OCI-LY1 (cell line): ENCODE measurements around the gene PXK.
A peak's percentile ranks its signal among the peaks of the same experiment; 100 is the strongest.

Experiments used
- H2AFZ ChIP-seq: fragments of 200-600 bp; sonication (generic), shearing (Covaris generic); 2 replicates; pipeline ENCODE4 v1.6.0; 2014; ENCODE audit warnings: antibody characterized with exemption, mild to moderate bottlenecking, low read length
- H3F3A ChIP-seq: fragments of 200-600 bp; sonication (generic), shearing (Covaris generic); 2 replicates; pipeline ENCODE4 v1.6.0; 2014; ENCODE audit warnings: mild to moderate bottlenecking, antibody characterized with exemption, low read length, moderate library complexity; ENCODE audit not compliant: insufficient read depth
- H3K27ac ChIP-seq: fragments of 200-600 bp; sonication (generic); 2 replicates; pipeline ENCODE4 v1.5.1; 2014; ENCODE audit warnings: low read length, mixed run types, mild to moderate bottlenecking, low read depth; ENCODE audit not compliant: poor library complexity, severe bottlenecking
- H3K27me3 ChIP-seq: fragments of 200-600 bp; sonication (generic); 2 replicates; pipeline ENCODE4 v1.6.0; 2014; ENCODE audit warnings: antibody characterized with exemption, mild to moderate bottlenecking, low read length, moderate library complexity; ENCODE audit not compliant: insufficient read depth
- H3K36me3 ChIP-seq: fragments of 200-600 bp; sonication (generic); 2 replicates; pipeline ENCODE4 v1.6.1; 2014; ENCODE audit warnings: mild to moderate bottlenecking, antibody characterized with exemption, low read length, moderate library complexity, mixed read lengths; ENCODE audit not compliant: insufficient read depth
- H3K4me1 ChIP-seq: fragments of 200-600 bp; sonication (generic); 2 replicates; pipeline ENCODE4 v1.5.1; 2014; ENCODE audit warnings: mild to moderate bottlenecking, low read length, moderate library complexity; ENCODE audit not compliant: insufficient read depth, severe bottlenecking
- H3K4me2 ChIP-seq: fragments of 200-600 bp; sonication (generic), shearing (Covaris generic); 2 replicates; pipeline ENCODE4 v1.6.1; 2014; ENCODE audit warnings: low read length
- H3K4me3 ChIP-seq: fragments of 200-600 bp; sonication (generic); 2 replicates; pipeline ENCODE4 v1.5.1; 2014; ENCODE audit warnings: low read length, low read depth, mild to moderate bottlenecking, mixed read lengths; ENCODE audit not compliant: poor library complexity, severe bottlenecking
- H3K79me2 ChIP-seq: fragments of 200-600 bp; shearing (Covaris generic); 2 replicates; pipeline ENCODE4 v1.6.1; 2016; ENCODE audit warnings: mixed run types, low read length, mixed read lengths; ENCODE audit not compliant: insufficient read depth
- H3K9ac ChIP-seq: fragments of 200-600 bp; sonication (generic), shearing (Covaris generic); 2 replicates; pipeline ENCODE4 v1.6.1; 2014; ENCODE audit warnings: mild to moderate bottlenecking, low read length, mixed read lengths
- H3K9me2 ChIP-seq: fragments of 200-600 bp; sonication (generic), shearing (Covaris generic); 2 replicates; pipeline ENCODE4 v1.6.1; 2014; ENCODE audit warnings: low read depth, mild to moderate bottlenecking, low read length, mixed read lengths
- H3K9me3 ChIP-seq: fragments of 200-600 bp; shearing (Covaris generic); 2 replicates; pipeline ENCODE4 v1.6.1; 2014; ENCODE audit warnings: low read length, mixed read lengths
- H4K20me1 ChIP-seq: fragments of 200-600 bp; sonication (generic), shearing (Covaris generic); 2 replicates; pipeline ENCODE4 v1.6.0; 2016; ENCODE audit warnings: mild to moderate bottlenecking, low read length; ENCODE audit not compliant: insufficient read depth
- EZH2 ChIP-seq: fragments of 200-600 bp; sonication (generic), shearing (Covaris generic); IDR thresholded peaks from 2 replicates; pipeline ENCODE4 v1.8.0; 2017; ENCODE audit warnings: borderline replicate concordance, mixed run types, mild to moderate bottlenecking, antibody characterized with exemption, low read length, moderate library complexity, mixed read lengths
- TF ChIP-seq, protein P1 (sequence below): fragments of 200-600 bp; sonication (generic), shearing (Covaris generic); IDR thresholded peaks from 2 replicates; pipeline ENCODE4 v1.5.1; 2017; ENCODE audit warnings: mild to moderate bottlenecking, antibody characterized with exemption, low read length, moderate library complexity, mixed read lengths

The PXK gene

DNA sequence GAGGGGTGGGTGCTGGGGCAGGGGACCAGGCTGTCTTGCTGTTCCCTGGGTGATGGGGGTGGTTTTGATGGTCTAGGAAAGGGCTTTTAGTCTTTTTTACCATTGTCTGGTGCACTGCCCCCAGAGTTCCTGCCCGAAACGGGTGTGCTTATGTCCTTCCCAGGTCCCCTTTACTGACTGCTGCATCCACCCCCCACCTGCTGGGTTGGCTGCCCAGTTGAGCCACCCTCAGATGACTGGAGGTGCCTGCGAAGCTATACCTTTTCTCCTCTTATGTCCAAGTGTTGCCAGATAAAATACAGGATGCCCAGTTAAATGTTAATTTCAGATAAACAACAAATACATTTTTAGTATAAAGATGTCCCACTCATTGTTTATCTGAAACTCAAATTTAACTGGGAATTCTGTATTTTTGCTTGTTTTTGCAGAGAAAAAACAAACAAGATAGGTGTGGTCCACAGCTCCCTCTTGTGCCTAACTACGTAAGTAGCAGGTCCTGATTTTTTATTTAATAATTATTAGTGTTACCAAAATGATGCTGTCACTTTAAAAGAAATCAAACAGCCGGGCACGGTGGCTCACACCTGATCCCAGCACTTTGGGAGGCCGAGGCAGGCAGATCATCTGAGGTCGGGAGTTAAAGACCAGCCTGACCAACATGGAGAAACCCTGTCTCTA is 32.7 kb upstream of the PXK start:
- no peak overlapping the region for H3K4me2 ChIP-seq
- H3K9me2 ChIP-seq, result no peaks in the 10 kb centered on the region
- H3K79me2 ChIP-seq, result no peaks in the 10 kb centered on the region
- TF ChIP-seq, protein P1, sequence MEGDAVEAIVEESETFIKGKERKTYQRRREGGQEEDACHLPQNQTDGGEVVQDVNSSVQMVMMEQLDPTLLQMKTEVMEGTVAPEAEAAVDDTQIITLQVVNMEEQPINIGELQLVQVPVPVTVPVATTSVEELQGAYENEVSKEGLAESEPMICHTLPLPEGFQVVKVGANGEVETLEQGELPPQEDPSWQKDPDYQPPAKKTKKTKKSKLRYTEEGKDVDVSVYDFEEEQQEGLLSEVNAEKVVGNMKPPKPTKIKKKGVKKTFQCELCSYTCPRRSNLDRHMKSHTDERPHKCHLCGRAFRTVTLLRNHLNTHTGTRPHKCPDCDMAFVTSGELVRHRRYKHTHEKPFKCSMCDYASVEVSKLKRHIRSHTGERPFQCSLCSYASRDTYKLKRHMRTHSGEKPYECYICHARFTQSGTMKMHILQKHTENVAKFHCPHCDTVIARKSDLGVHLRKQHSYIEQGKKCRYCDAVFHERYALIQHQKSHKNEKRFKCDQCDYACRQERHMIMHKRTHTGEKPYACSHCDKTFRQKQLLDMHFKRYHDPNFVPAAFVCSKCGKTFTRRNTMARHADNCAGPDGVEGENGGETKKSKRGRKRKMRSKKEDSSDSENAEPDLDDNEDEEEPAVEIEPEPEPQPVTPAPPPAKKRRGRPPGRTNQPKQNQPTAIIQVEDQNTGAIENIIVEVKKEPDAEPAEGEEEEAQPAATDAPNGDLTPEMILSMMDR, result peak; percentile 59
- TF ChIP-seq EZH2, result no peak
- H3K27me3 ChIP-seq, result peaks cover 12% of the 10 kb centered on the region; the same call in 1 of the 2 replicates
- H2AFZ ChIP-seq, result no peak overlapping the region
- H4K20me1 ChIP-seq, result no peaks in the 10 kb centered on the region
- H3K4me1 ChIP-seq, result no peaks in the 10 kb centered on the region
- no peaks in the 10 kb centered on the region; the same call in 1 of the 2 replicates for H3K9me3 ChIP-seq
- no peak overlapping the region for H3K4me3 ChIP-seq
- H3K9ac ChIP-seq, result no peak overlapping the region
- no peak overlapping the region for H3K27ac ChIP-seq
- H3F3A ChIP-seq, result no peaks in the 10 kb centered on the region
- no peaks in the 10 kb centered on the region; the same call in 1 of the 2 replicates for H3K36me3 ChIP-seq

DNA sequence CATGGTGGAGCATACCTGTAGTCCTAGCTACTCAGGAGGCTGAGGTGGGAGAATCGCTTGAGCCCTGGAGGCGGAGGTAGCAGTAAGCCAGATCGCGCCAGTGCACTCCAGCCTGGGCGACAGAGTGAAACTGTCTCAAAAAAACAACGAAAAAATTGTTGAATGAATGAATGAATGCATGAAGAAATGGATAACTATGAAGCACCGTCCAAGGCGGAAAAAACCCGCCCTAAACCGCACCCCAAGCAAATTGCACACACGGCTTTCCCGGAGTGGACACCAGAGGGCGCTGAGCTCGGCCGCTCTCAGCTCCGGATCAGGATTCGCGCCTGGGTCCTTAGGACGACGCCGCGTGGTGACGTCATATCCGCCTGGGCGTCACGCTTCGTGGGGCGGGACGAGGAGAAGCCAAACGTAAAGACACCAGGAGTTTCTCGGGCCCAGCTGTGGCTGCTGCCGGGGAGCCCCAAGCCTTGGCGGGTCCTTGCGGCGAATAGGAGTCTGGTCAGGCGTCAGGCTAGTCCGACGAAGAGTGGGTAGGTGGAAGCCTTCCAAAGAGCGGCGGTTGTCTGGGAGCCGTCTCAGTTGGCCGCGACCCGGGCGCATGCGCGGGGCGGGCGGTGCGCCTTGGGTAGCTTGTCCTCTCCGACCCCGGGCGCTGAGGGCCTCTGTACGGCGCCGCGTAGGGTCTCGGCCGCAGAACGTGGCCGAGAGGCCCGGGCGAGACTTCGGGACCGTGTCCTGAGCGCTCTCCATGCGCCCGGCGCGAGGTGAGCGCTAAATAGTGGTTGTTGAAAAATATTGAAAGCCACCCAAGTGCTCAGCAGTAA is 26.6 kb upstream of the PXK start, which contains the start of the genes HTD2 and RPP14:
Gene HTD2, plus strand, starts transcription at position 639 of the 830 bp plus-strand sequence. CDS start 11,094 bp downstream, outside the sequence.
Gene RPP14, plus strand, starts transcription at position 364 of the 830 bp plus-strand sequence. CDS start 4,085 bp downstream, outside the sequence.
- Histone ChIP-seq H3K4me3 (peak within 1 kb of the TSS; percentile 75), H3K9me2 (no peaks in the 10 kb centered on the region), H3K36me3 (peaks cover 30% of the 10 kb centered on the region), H3K9ac (peak within 1 kb of the TSS; percentile 85), H4K20me1 (no peaks in the 10 kb centered on the region), H3K79me2 (peaks cover 31% of the 10 kb centered on the region), H3F3A (no peaks in the 10 kb centered on the region), H3K27ac (peak within 1 kb of the TSS; percentile 90), H3K27me3 (peaks cover 9% of the 10 kb centered on the region; the same call in 1 of the 2 replicates), H3K4me2 (peak within 1 kb of the TSS; percentile 90), H2AFZ (no peak within 1 kb of the TSS), H3K9me3 (no peaks in the 10 kb centered on the region), H3K4me1 (peaks cover 20% of the 10 kb centered on the region)
- TF ChIP-seq, protein P1, result peak; percentile 87
- TF ChIP-seq EZH2, result no peak

DNA sequence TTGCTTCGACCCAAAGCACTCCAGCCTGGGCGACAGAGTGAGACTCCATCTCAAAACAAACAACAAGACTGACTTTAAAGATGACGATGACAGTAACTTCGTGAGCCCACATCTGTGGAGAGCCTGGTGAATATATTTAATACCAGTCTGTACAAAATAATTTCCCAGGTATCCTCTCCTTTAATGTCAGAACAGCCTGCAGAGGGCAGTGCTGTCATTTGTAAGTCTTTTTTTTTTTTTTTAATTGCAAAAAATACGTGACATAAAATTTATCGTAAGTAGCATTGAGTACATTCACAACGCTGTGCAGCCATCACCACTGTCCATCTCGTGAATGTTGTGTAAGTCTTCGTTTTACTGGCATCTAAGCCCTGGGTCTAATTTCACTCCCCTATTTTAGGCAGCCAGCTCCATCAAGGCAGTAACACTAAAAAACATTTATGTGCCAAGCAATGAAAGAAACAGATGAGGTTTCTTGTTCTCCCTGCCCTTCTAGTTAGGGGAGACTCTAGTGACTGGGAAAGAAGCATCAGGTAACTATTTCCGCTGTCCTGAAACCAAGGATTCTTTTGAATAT is 25.0 kb upstream of the PXK start:
- Histone ChIP-seq H4K20me1 (no peaks in the 10 kb centered on the region), H3K36me3 (peaks cover 45% of the 10 kb centered on the region), H3K79me2 (peaks cover 31% of the 10 kb centered on the region), H3K9ac (peak overlapping the region; percentile 85), H3K4me3 (peak overlapping the region; percentile 75), H3K27me3 (no peaks in the 10 kb centered on the region), H3K9me2 (no peaks in the 10 kb centered on the region), H3K9me3 (no peaks in the 10 kb centered on the region), H3K4me2 (peak overlapping the region; percentile 90), H3F3A (no peaks in the 10 kb centered on the region), H3K4me1 (peaks cover 20% of the 10 kb centered on the region), H3K27ac (no peak overlapping the region), H2AFZ (no peak overlapping the region)
- TF ChIP-seq, protein P1, result peak; percentile 71
- TF ChIP-seq EZH2, result no peak
